ENCODE measurements around the gene PPIL6.

Gene PPIL6

GRCh38 chr6:109440331-109441068 lies at the start of gene PPIL6, which contains the start of gene SMPD2:
Gene PPIL6 (minus strand): TSS chr6:109440628. CDS start chr6:109440590, 38 bp downstream.
Gene SMPD2 (plus strand): TSS chr6:109440724. CDS start chr6:109441122, 398 bp downstream.
- peak; percentile 75 for DNase-seq (ENCODE audit: low read depth)

- DNase-seq (ENCODE audit: low read depth) = no peak
Observed at GRCh38 chr6:109488001-109488400, 47.6 kb upstream of the PPIL6 start.

GRCh38 chr6:109486068-109486467 lies 45.6 kb upstream of the PPIL6 start:
- DNase-seq (ENCODE audit: low read depth) = no peak

GRCh38 chr6:109485266-109485935 lies 45.0 kb upstream of the PPIL6 start:
- DNase-seq (ENCODE audit: low read depth) = no peak

- no peak for DNase-seq (ENCODE audit: low read depth)
Observed at GRCh38 chr6:109484122-109484521, 43.7 kb upstream of the PPIL6 start.

- DNase-seq (ENCODE audit: low read depth) = no peak
Observed at GRCh38 chr6:109483735-109484057, 43.3 kb upstream of the PPIL6 start.

- DNase-seq (ENCODE audit: low read depth) = peak; percentile 87
Observed at GRCh38 chr6:109482905-109483734, 42.7 kb upstream of the PPIL6 start, which contains the start of gene ZBTB24. Gene ZBTB24 (minus strand): TSS chr6:109483219. CDS start chr6:109482026, 1,193 bp downstream.

- no peak for DNase-seq (ENCODE audit: low read depth)
Observed at GRCh38 chr6:109480993-109481480, 40.6 kb upstream of the PPIL6 start.

GRCh38 chr6:109478841-109479624 lies 38.6 kb upstream of the PPIL6 start:
- no peak for DNase-seq (ENCODE audit: low read depth)

- DNase-seq (ENCODE audit: low read depth) = no peak
Observed at GRCh38 chr6:109478222-109478805, 37.9 kb upstream of the PPIL6 start.

GRCh38 chr6:109477725-109478124 lies 37.3 kb upstream of the PPIL6 start:
- DNase-seq (ENCODE audit: low read depth) = no peak

GRCh38 chr6:109477184-109477583 lies 36.8 kb upstream of the PPIL6 start:
- no peak for DNase-seq (ENCODE audit: low read depth)

- no peak for DNase-seq (ENCODE audit: low read depth)
Observed at GRCh38 chr6:109475625-109476024, 35.2 kb upstream of the PPIL6 start.

- no peak for DNase-seq (ENCODE audit: low read depth)
Observed at GRCh38 chr6:109474995-109475394, 34.6 kb upstream of the PPIL6 start.

- no peak for DNase-seq (ENCODE audit: low read depth)
Observed at GRCh38 chr6:109473120-109473519, 32.7 kb upstream of the PPIL6 start.

- no peak for DNase-seq (ENCODE audit: low read depth)
Observed at GRCh38 chr6:109472132-109472995, 31.9 kb upstream of the PPIL6 start.

GRCh38 chr6:109471105-109471810 lies 30.8 kb upstream of the PPIL6 start:
- no peak for DNase-seq (ENCODE audit: low read depth)

- no peak for DNase-seq (ENCODE audit: low read depth)
Observed at GRCh38 chr6:109469591-109470189, 29.3 kb upstream of the PPIL6 start.

GRCh38 chr6:109467696-109468095 lies 27.3 kb upstream of the PPIL6 start:
- no peak for DNase-seq (ENCODE audit: low read depth)

Measured in activated T-helper 9 cell treated with anti-CD3 and anti-CD28 coated beads, Interleukin-2, amount 50 U/mL, for 16 hours (primary cell).